SW 1271 (cell line): ENCODE data around the gene PLAAT1.

ENCODE experiments used
- DNase-seq, 2 experiments: peaks; one replicate each; lab custom pipeline; 2025; lab: John Stamatoyannopoulos, UW

PLAAT1 gene

GRCh38 chr3:193240850-193241706, at the start of gene PLAAT1:
PLAAT1 (plus strand) TSS chr3:193241222; CDS start chr3:193255651, 14,429 bp downstream.
- peak; percentile 24 to 63 for DNase-seq

DNA sequence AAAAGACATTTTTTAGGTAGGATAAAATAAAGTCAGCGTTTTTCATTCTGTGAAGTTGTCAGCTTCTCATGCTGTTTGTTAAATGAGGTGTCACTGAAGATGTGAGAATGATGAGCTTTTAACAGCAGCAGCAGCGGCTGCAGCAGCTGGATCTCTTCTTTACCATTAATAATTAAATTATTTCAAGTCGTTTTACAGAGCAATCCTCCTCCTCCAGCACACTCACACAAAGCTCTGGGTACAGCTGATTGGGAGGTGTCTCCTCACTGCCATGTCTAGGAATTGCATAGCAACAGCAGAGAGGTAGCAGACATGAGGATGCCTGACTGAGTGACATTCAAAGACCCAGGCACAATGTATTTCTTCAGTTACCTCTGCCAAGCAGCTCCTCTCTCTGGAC, 46.7 kb upstream of the PLAAT1 start:
- no peak for DNase-seq

GRCh38 chr3:193196746-193197145, 44.3 kb upstream of the PLAAT1 start:
- no peak for DNase-seq

- no peak for DNase-seq
Measured at GRCh38 chr3:193207290-193208273, 33.4 kb upstream of the PLAAT1 start.

DNA sequence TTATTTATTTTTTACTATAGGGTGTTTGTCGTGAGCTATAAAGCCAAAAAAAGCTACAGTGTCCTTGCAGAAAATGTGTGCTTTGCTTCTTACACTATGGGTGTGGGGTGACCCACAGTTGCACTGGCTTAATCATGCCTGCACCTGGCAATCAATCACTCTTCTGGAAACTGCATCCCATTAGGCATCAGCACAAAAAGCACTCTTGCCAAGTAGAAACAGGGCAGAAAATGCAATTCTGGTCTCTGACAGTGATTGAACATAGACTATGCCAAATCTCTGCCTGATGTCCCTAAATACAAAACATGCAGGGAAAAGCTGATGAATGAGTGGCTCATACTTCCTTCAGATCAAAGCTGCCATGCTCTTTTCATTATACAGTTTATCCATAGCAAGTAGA, 30.4 kb upstream of the PLAAT1 start:
- DNase-seq = no peak

DNA sequence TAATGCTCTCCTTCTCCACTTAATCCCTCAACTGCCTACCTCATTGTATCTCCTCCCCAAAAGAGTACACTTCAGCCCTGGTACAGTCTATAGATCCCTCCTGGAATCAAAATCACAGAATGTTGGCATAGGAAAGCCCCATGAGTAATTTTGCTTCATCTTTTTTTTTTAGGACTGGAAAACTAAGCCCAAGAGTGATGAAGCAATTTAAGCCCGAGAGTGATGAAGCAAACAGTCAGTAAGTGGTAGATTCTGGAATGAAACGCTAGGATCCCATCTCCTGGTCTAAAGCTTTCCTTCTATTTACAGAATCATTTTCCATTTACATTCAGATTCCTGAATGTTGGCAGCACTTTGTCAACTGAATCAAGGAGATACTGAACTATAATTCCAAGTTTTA, 29.8 kb upstream of the PLAAT1 start:
- no peak for DNase-seq

- no peak for DNase-seq
Measured at GRCh38 chr3:193211984-193212383, 29.0 kb upstream of the PLAAT1 start.

DNA sequence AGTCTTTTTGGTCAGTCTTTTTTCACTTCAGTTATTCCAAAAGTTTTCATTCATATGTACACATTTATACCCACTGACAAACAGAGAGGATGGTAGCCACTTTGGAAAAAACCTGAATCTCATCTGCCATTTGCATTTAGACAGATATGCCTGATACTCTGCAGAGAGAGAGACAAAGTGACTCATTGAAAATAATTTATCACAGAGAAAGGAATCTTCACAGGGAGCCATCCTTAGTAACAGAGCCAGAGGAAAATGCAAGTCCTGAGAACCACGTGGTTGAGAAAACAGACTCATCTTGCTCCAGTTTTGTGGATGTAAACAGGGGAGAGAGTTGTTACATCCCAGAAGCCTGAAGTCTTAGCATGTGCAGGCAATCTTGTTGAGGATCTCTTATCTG, 28.2 kb upstream of the PLAAT1 start:
- no peak for DNase-seq

- no peak for DNase-seq
Measured at GRCh38 chr3:193214445-193214844, 26.6 kb upstream of the PLAAT1 start.

- no peak for DNase-seq
Measured at GRCh38 chr3:193225302-193226125, 15.5 kb upstream of the PLAAT1 start.

GRCh38 chr3:193228206-193228605, 12.8 kb upstream of the PLAAT1 start:
- DNase-seq = no peak

- DNase-seq = no peak
Measured at GRCh38 chr3:193229851-193230420, 11.1 kb upstream of the PLAAT1 start.

DNA sequence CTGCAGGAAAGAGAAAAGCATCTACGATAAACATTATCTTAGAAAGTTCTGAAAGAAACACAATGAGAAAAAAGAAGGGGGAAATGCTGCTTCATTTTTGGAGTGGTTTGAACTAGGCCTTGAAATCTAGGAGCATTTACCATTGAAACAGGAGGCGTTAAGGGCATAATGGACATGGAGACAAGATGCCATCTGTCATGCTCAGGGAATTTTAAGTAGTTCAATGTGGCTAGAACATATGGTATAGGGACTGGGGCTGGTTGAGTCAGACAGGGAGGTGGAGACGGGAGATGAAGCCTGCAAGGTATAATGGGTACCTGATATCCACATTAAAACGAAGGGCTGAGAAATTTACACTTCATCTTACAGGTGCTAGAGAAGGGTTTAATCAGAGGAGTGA, 10.4 kb upstream of the PLAAT1 start:
- no peak for DNase-seq

GRCh38 chr3:193231201-193231600, 9.8 kb upstream of the PLAAT1 start:
- DNase-seq = no peak

GRCh38 chr3:193236599-193236998, 4.4 kb upstream of the PLAAT1 start:
- no peak for DNase-seq

DNA sequence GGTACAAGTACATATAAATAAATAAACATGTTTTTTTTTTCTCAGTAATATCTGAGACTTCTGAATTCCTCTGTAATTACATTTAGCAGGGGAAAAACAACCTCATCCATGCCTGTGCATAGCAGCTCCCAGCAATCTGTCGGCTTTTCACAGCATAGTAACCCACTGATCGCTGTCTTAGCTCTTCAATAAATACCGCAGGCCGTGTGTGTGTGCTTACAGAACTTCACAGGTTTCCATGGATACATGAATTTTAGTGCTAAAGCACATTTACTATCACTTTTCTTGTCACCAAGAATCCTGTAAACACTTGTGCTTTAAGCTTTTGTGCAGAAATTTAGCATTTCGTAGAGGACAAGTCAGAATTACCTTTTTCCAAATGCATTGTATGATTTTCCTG, 4.0 kb upstream of the PLAAT1 start:
- no peak for DNase-seq

- DNase-seq = peak in 1 of 2 experiments; percentile 29
Measured at GRCh38 chr3:193240436-193240849, 579 bp upstream of the PLAAT1 start.

GRCh38 chr3:193241716-193242115, 694 bp downstream of the PLAAT1 start:
- DNase-seq = no peak

- DNase-seq = no peak
Measured at GRCh38 chr3:193243571-193243970, 2.5 kb downstream of the PLAAT1 start.

- no peak for DNase-seq
Measured at GRCh38 chr3:193248848-193249468, 7.9 kb downstream of the PLAAT1 start.

GRCh38 chr3:193250492-193250891, 9.5 kb downstream of the PLAAT1 start:
- DNase-seq = no peak
